Upper lobe of left lung (tissue), 4 donors: ENCODE data around the gene SGCD.

Experiments
- POLR2A ChIP-seq, 4 donors: fragments of 450-650 bp; IDR thresholded peaks; one replicate each; pipeline ENCODE4 v1.5.1; 2016 to 2017; ENCODE audit warnings: antibody characterized with exemption in 4 of 4, mild to moderate bottlenecking in 2 of 4
- POLR2AphosphoS5 ChIP-seq, 2 donors: sonication (generic); formaldehyde crosslinking; IDR thresholded peaks; one replicate each; pipeline ENCODE4 v1.5.1; 2017; ENCODE audit warnings: antibody characterized with exemption in 2 of 2
- TF ChIP-seq, protein P1 (sequence below), 6 experiments: fragments of 450-650 bp in 4 of 6; fragments of 200-600 bp in 2 of 6; sonication (generic) in 2 of 6; IDR thresholded peaks; one replicate each; pipeline ENCODE4 v1.5.1; 2016 to 2019; ENCODE audit warnings: antibody characterized with exemption in 6 of 6

DNA sequence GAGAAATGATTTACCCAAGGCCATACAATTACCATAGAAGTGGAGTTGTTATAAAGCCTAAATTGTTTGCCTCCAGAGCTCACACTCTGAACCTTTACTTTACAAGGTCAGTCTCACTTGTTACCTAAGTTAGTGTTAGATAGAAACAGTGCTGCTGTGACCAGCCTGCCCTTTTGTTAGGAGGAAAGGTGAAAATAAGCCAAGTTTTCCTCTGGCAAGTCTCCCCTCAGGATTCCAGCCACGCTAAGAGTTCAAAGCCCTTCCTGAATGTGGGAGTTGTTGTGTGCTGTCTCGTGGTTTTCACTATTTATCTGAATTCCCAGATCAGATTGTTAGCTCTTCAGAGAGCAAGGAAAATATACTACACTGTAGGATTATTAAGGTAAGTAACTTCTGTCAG, 260.0 kb downstream of the SGCD start:
- TF ChIP-seq POLR2A (IDR thresholded peaks at IDR 0.05) (no peak), POLR2AphosphoS5 (IDR thresholded peaks at IDR 0.05) (no peak)
- TF ChIP-seq, protein P1, sequence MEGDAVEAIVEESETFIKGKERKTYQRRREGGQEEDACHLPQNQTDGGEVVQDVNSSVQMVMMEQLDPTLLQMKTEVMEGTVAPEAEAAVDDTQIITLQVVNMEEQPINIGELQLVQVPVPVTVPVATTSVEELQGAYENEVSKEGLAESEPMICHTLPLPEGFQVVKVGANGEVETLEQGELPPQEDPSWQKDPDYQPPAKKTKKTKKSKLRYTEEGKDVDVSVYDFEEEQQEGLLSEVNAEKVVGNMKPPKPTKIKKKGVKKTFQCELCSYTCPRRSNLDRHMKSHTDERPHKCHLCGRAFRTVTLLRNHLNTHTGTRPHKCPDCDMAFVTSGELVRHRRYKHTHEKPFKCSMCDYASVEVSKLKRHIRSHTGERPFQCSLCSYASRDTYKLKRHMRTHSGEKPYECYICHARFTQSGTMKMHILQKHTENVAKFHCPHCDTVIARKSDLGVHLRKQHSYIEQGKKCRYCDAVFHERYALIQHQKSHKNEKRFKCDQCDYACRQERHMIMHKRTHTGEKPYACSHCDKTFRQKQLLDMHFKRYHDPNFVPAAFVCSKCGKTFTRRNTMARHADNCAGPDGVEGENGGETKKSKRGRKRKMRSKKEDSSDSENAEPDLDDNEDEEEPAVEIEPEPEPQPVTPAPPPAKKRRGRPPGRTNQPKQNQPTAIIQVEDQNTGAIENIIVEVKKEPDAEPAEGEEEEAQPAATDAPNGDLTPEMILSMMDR (IDR thresholded peaks at IDR 0.05), result no peak
